ENCODE measurements around the gene NPTX1. TPM values are rescaled to one million over a fixed set of nuclear protein-coding genes. Genes with fewer than 3 reads are reported as not detected.
A peak's percentile ranks its signal among the peaks of the same experiment; 100 is the strongest.

NPTX1 gene
- total and polyA plus RNA-seq, 5 donors = 0.02 TPM; not detected in 4

- intact Hi-C loops (cut with DNase I) = no loop called here
- Histone ChIP-seq H3K4me3 (ENCODE audit: low read length) (no peak overlapping the region), H3K9me3 (ENCODE audit: control insufficient read depth, low read length) (no peaks in the 10 kb centered on the region), H3K4me1 (ENCODE audit: control insufficient read depth, insufficient read depth, low read length) (peaks cover under 1% of the 10 kb centered on the region), H3K27me3 (ENCODE audit: control insufficient read depth, insufficient read depth) (no peaks in the 10 kb centered on the region), H3K27ac (ENCODE audit: low read length) (no peak overlapping the region)
- DNase-seq (peak in 1 of 3 donors; percentile 11), ATAC-seq (no peak)
- WGBS = 45% methylated on average over 7 of the region's 7 CpGs
Measured at GRCh38 chr17:80487511-80487910, 11.1 kb upstream of the NPTX1 start.

GRCh38 chr17:80486692-80487091 is 10.3 kb upstream of the NPTX1 start:
- no peaks in the 10 kb centered on the region for H3K27me3 ChIP-seq (ENCODE audit: control insufficient read depth, insufficient read depth)

GRCh38 chr17:80485846-80486245 is 9.4 kb upstream of the NPTX1 start:
- H3K27ac ChIP-seq (ENCODE audit: low read length) = no peak overlapping the region
- ATAC-seq = no peak
- intact Hi-C loops (cut with DNase I) = no loop called here
- no peaks in the 10 kb centered on the region for H3K9me3 ChIP-seq (ENCODE audit: control insufficient read depth, low read length)
- H3K27me3 ChIP-seq (ENCODE audit: control insufficient read depth, insufficient read depth) = no peaks in the 10 kb centered on the region
- H3K4me3 ChIP-seq (ENCODE audit: low read length) = no peak overlapping the region
- WGBS = 64% methylated on average over 10 of the region's 10 CpGs
- H3K4me1 ChIP-seq (ENCODE audit: control insufficient read depth, insufficient read depth, low read length) = no peaks in the 10 kb centered on the region
- peak in 1 of 3 donors; percentile 10 for DNase-seq

More at GRCh38 chr17:80486692-80487091, 10.3 kb upstream of the NPTX1 start:
- peak in 1 of 3 donors; percentile 30 for DNase-seq
- ATAC-seq = no peak
- 33% methylated on average over 17 of the region's 17 CpGs for WGBS
- Histone ChIP-seq H3K27ac (ENCODE audit: low read length) (no peak overlapping the region), H3K4me3 (ENCODE audit: low read length) (no peak overlapping the region), H3K4me1 (ENCODE audit: control insufficient read depth, insufficient read depth, low read length) (no peaks in the 10 kb centered on the region), H3K9me3 (ENCODE audit: control insufficient read depth, low read length) (no peaks in the 10 kb centered on the region)
- intact Hi-C loops (cut with DNase I) = no loop called here

DNA sequence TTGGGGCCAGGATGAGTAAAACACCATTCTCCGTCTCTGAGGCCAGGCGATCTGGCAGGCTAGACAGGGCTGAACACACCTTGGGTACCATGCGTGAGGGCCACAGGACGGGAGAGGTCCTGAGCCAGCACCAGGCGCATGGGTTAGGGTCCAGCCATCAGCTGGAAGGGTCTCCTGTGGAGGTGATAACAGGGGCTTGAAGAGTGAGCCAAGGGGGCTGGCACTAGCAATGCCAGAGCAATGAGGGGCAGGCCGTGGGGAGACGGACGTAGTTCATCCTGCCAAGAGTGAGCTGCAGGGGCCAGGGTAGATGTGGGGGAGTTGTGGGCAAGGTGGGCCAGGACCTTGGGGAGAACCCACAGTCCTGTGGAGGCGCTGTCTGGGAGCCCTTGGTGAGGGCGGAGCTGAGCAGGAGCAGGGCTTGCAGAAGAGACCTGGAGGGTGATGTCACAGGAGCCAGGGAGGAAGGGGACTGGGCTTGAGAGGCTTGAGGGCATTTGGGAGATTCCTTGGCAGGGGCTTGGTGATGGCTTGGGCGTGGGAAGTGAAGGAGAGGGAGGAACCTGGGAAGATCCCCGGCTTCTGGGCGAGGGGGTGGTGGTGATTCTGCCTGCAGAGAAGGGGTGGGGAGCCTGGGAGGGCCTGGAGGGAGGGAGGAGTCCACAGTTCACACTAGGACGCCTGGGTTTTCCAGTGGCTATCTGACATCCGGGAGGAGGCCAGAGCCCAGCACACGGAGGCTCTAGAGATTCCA is 6.3 kb upstream of the NPTX1 start:
- ATAC-seq = no peak
- intact Hi-C loops (cut with DNase I) = no loop called here
- no peak overlapping the region for H3K4me3 ChIP-seq (ENCODE audit: low read length)
- DNase-seq = peak in 1 of 3 donors; percentile 40
- WGBS = 52% methylated on average over 16 of the region's 16 CpGs
- no peak overlapping the region for H3K27ac ChIP-seq (ENCODE audit: low read length)
- no peaks in the 10 kb centered on the region for H3K27me3 ChIP-seq (ENCODE audit: control insufficient read depth, insufficient read depth)
- H3K4me1 ChIP-seq (ENCODE audit: control insufficient read depth, insufficient read depth, low read length) = no peaks in the 10 kb centered on the region
- no peaks in the 10 kb centered on the region for H3K9me3 ChIP-seq (ENCODE audit: control insufficient read depth, low read length)

GRCh38 chr17:80482058-80482318 is 5.6 kb upstream of the NPTX1 start:
- peak in 1 of 3 donors; percentile 27 for DNase-seq
- Histone ChIP-seq H3K27ac (ENCODE audit: low read length) (no peak overlapping the region), H3K4me1 (ENCODE audit: control insufficient read depth, insufficient read depth, low read length) (peaks cover 2% of the 10 kb centered on the region), H3K4me3 (ENCODE audit: low read length) (no peak overlapping the region), H3K9me3 (ENCODE audit: control insufficient read depth, low read length) (no peaks in the 10 kb centered on the region), H3K27me3 (ENCODE audit: control insufficient read depth, insufficient read depth) (no peaks in the 10 kb centered on the region)
- ATAC-seq = no peak
- 84% methylated on average over 4 of the region's 4 CpGs for WGBS
- intact Hi-C loops (cut with DNase I) = no loop called here

DNA sequence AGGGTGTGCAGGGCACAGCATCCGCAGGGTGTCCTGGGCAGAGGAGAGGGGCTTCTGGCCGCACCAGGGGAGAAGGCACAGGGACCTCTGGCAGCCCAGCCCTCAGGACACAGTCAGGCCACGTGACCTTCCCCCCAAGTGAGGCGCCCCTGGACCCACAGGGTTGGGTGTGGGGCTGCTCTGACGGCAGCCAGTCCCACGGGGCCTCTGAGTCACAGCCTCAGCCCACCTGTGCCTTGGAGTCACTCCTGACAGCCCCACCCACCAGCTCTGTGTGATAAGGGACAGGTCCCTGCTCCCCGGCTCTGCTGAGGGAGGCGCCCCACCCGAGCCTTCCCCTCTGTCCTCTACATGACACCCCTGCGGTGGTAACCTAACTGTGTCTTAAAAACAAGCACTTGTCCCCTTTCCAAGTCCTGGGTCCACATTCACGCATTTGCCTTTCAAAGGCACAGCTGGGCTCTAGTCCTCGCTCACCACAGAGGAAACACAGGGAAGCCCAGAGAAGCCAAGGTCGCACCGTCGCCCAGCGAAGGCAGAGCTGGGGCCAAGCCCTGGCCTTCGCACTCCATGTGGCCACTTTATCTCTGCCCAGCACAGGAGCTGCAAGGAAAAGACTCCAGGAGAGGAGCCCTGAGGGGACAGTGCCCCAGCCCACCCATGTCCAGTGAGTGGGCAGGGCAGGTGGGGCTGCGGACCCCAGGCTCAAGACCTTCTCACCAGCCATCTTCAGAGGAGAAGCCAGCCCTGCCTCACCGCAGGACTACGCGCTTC is 5.1 kb upstream of the NPTX1 start:
- ATAC-seq = no peak

GRCh38 chr17:80480248-80480647 is 3.8 kb upstream of the NPTX1 start:
- WGBS = 84% methylated on average over 7 of the region's 7 CpGs

More for the DNA sequence above, 5.1 kb upstream of the NPTX1 start:
- no peaks in the 10 kb centered on the region for H3K9me3 ChIP-seq (ENCODE audit: control insufficient read depth, low read length)
- H3K4me1 ChIP-seq (ENCODE audit: control insufficient read depth, insufficient read depth, low read length) = peaks cover 2% of the 10 kb centered on the region
- intact Hi-C loops (cut with DNase I) = no loop called here
- WGBS = 38% methylated on average over 21 of the region's 21 CpGs
- no peak overlapping the region for H3K27ac ChIP-seq (ENCODE audit: low read length)
- H3K4me3 ChIP-seq (ENCODE audit: low read length) = no peak overlapping the region
- H3K27me3 ChIP-seq (ENCODE audit: control insufficient read depth, insufficient read depth) = no peaks in the 10 kb centered on the region
- DNase-seq = peak in 1 of 3 donors; percentile 46

DNA sequence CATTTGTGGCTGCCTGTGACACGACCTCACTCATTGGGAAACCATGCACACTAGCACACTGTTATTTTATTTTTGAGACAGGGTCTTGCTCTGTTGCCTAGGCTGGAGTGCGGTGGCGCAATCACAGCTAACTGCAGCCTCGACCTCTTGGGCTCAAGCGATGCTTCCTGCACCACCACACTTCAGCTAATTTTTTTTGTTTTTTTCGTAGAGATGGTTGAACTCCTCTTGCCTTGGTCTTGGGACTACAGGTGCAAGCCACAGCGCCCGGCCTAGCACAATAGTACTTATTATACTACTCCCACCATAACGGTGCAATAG is 2.8 kb upstream of the NPTX1 start:
- Histone ChIP-seq H3K9me3 (ENCODE audit: control insufficient read depth, low read length) (no peaks in the 10 kb centered on the region), H3K4me1 (ENCODE audit: control insufficient read depth, insufficient read depth, low read length) (peaks cover 2% of the 10 kb centered on the region), H3K4me3 (ENCODE audit: low read length) (no peak overlapping the region), H3K27ac (ENCODE audit: low read length) (no peak overlapping the region), H3K27me3 (ENCODE audit: control insufficient read depth, insufficient read depth) (no peaks in the 10 kb centered on the region)
- 51% methylated on average over 9 of the region's 9 CpGs for WGBS
- intact Hi-C loops (cut with DNase I) = no loop called here
- ATAC-seq (no peak), DNase-seq (peak in 2 of 3 donors; percentile 9 to 16)

More at GRCh38 chr17:80480248-80480647, 3.8 kb upstream of the NPTX1 start:
- H3K4me3 ChIP-seq (ENCODE audit: low read length) = no peak overlapping the region
- H3K27me3 ChIP-seq (ENCODE audit: control insufficient read depth, insufficient read depth) = no peaks in the 10 kb centered on the region
- H3K4me1 ChIP-seq (ENCODE audit: control insufficient read depth, insufficient read depth, low read length) = peaks cover 2% of the 10 kb centered on the region
- DNase-seq (peak in 1 of 3 donors; percentile 10), ATAC-seq (no peak)
- H3K27ac ChIP-seq (ENCODE audit: low read length) = no peak overlapping the region
- no peaks in the 10 kb centered on the region for H3K9me3 ChIP-seq (ENCODE audit: control insufficient read depth, low read length)
- intact Hi-C loops (cut with DNase I) = no loop called here

GRCh38 chr17:80478487-80479245 is 2.3 kb upstream of the NPTX1 start:
- Histone ChIP-seq H3K27ac (ENCODE audit: low read length) (no peak overlapping the region), H3K9me3 (ENCODE audit: control insufficient read depth, low read length) (no peaks in the 10 kb centered on the region), H3K4me1 (ENCODE audit: control insufficient read depth, insufficient read depth, low read length) (peaks cover 2% of the 10 kb centered on the region), H3K27me3 (ENCODE audit: control insufficient read depth, insufficient read depth) (no peaks in the 10 kb centered on the region), H3K4me3 (ENCODE audit: low read length) (peak overlapping the region; percentile 31)
- WGBS = 4% methylated on average over 51 of the region's 51 CpGs
- DNase-seq (peak in 2 of 3 donors; percentile 40 to 41), ATAC-seq (peak in 1 of 2 donors; percentile 4)
- intact Hi-C loops (cut with DNase I) = no loop called here

- H3K9me3 ChIP-seq (ENCODE audit: control insufficient read depth, low read length) = no peaks in the 10 kb centered on the region
- ATAC-seq = peak; percentile 33 to 53
- peak in 1 of 3 donors; percentile 74 for DNase-seq
- no peak overlapping the region for H3K27ac ChIP-seq (ENCODE audit: low read length)
- 2% methylated on average over 103 of the region's 103 CpGs for WGBS
- no peaks in the 10 kb centered on the region for H3K27me3 ChIP-seq (ENCODE audit: control insufficient read depth, insufficient read depth)
- H3K4me3 ChIP-seq (ENCODE audit: low read length) = peak overlapping the region; percentile 31
- peaks cover 2% of the 10 kb centered on the region for H3K4me1 ChIP-seq (ENCODE audit: control insufficient read depth, insufficient read depth, low read length)
- intact Hi-C loops (cut with DNase I) = no loop called here
Measured at GRCh38 chr17:80477647-80478478, 1.5 kb upstream of the NPTX1 start.
